Chondrocyte (in vitro differentiated cells): Measurements from ENCODE around the gene EVX2. TPM values are rescaled to one million over a fixed set of nuclear protein-coding genes. Genes with fewer than 3 reads are reported as not detected.

Source experiments
- DNase-seq: peaks from one replicate; pipeline ENCODE4 v3.0.0; 2021; ENCODE audit warnings: mixed read lengths, low spot score
- H3K27ac Mint-ChIP-seq: one replicate; pipeline ENCODE4 v1.8.0; 2021; ENCODE audit warnings: mild to moderate bottlenecking, moderate library complexity, mixed read lengths; ENCODE audit not compliant: unreplicated experiment
- H3K27me3 Mint-ChIP-seq: 2 replicates; pipeline ENCODE4 v1.8.0; 2021; ENCODE audit warnings: low read depth, mixed read lengths
- H3K36me3 Mint-ChIP-seq: 2 replicates; pipeline ENCODE4 v1.8.0; 2021; ENCODE audit warnings: low read depth, mixed read lengths
- H3K4me1 Mint-ChIP-seq: 2 replicates; pipeline ENCODE4 v1.8.0; 2021; ENCODE audit warnings: low read depth, mild to moderate bottlenecking, mixed read lengths
- H3K4me3 Mint-ChIP-seq: one replicate; pipeline ENCODE4 v1.8.0; 2021; ENCODE audit warnings: mild to moderate bottlenecking, moderate library complexity, mixed read lengths; ENCODE audit not compliant: unreplicated experiment
- H3K9me3 Mint-ChIP-seq: 2 replicates; pipeline ENCODE4 v1.8.0; 2021; ENCODE audit warnings: low read depth, mixed read lengths
- total RNA-seq: library from RNA; stranded (reverse); gene quantifications from 3 replicates; pipeline ENCODE4 v1.2.1, GENCODE V29; 2021
- TF ChIP-seq, protein P1 (sequence below): fragments of 200-600 bp; sonication (generic); IDR thresholded peaks from 2 replicates; pipeline ENCODE4 v1.5.0; 2021; ENCODE audit warnings: antibody characterized with exemption, mild to moderate bottlenecking, moderate library complexity

The EVX2 gene
- total RNA-seq, 1 donor from 2014 or later: not detected

DNA sequence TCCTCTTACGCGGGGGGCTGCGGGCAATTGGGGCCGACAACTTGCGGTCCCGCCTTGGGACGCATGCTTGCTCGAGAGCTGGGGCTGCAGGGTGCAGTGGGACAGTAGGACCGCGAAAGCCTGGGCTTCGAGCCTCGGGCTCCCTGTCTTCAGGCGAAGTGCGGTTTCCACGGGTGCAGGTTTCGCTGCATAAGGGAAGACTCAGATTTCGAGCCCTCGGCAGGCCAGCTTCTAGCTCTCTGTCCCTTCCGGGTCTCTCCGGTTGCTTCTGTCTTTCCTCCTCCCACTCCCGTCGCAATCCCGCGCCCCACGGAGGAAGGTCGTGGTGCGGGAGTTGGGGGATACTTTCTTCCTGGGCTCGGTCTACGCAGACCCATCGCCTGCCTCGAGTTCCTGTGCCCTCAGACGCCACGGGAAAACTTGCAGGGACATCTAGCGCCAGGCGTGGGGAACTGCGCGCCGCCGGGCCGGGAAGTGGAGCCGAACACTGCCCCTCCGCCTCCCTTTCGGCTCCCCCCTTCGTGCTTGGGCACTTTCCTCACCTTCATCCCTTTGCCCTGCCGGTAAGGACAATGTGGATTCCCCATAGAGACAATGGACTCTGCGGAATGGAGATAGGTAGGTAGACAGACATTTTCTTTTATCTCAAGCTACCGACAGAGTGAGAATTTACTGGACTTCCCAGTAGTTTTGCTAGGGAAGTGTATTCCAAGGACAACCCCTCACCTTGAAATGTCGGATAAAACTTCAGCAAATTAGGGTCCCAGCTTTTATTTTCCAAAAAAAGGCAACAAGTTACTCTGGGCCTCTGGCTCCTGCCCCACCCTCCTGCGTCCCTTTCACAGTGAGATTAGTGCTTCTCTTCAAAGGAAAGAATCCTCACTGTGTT is 4.5 kb upstream of the EVX2 start:
- H3K36me3 Mint-ChIP-seq: no peaks in the 10 kb centered on the region
- peak overlapping the region; percentile 75 for H3K4me3 Mint-ChIP-seq
- no peak for DNase-seq
- peaks cover 23% of the 10 kb centered on the region for H3K4me1 Mint-ChIP-seq
- no peak overlapping the region for H3K27ac Mint-ChIP-seq
- H3K27me3 Mint-ChIP-seq: peaks cover 86% of the 10 kb centered on the region
- no peaks in the 10 kb centered on the region for H3K9me3 Mint-ChIP-seq
- TF ChIP-seq, protein P1, sequence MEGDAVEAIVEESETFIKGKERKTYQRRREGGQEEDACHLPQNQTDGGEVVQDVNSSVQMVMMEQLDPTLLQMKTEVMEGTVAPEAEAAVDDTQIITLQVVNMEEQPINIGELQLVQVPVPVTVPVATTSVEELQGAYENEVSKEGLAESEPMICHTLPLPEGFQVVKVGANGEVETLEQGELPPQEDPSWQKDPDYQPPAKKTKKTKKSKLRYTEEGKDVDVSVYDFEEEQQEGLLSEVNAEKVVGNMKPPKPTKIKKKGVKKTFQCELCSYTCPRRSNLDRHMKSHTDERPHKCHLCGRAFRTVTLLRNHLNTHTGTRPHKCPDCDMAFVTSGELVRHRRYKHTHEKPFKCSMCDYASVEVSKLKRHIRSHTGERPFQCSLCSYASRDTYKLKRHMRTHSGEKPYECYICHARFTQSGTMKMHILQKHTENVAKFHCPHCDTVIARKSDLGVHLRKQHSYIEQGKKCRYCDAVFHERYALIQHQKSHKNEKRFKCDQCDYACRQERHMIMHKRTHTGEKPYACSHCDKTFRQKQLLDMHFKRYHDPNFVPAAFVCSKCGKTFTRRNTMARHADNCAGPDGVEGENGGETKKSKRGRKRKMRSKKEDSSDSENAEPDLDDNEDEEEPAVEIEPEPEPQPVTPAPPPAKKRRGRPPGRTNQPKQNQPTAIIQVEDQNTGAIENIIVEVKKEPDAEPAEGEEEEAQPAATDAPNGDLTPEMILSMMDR: peak; percentile 87

DNA sequence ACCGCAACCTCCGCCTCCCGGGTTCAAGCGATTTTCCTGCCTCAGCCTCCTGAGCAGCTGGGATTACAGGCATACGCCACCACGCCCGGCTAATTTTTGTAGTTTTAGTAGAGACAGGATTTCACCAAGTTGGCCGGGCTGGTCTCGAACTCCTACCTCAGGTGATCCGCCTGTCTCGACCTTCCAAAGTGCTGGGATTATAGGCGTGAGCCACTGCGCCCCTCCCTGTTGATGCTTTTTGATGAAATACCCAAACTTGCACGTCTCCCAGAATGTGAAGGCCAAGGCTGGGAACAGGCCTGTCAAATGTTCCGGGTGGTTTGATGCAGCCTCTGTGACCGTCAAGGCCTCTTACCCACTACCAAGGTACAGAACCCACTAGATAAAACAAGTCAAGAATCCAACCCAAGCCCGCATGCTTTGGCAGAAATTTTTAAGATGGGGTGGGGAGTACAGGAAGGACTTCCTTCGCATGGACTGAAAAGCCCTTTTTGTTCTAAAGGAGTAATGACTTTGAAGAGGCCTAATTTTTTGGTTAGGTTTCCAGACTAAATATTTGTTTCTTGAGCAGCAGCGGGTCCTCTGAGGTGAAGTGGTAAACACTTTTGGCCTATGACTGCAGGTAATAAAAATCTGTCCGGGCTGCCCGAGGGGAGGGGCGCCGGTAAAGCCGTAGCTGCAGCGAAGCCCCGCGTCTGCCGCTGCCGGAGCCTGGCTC is 3.7 kb upstream of the EVX2 start:
- Mint-ChIP-seq H3K4me1 (peaks cover 29% of the 10 kb centered on the region), H3K36me3 (no peaks in the 10 kb centered on the region), H3K27ac (no peak overlapping the region), H3K27me3 (peaks cover 92% of the 10 kb centered on the region), H3K4me3 (peak overlapping the region; percentile 75), H3K9me3 (no peaks in the 10 kb centered on the region)
- DNase-seq: no peak
- TF ChIP-seq, protein P1: no peak

GRCh38 chr2:176085861-176086771 is 2.4 kb upstream of the EVX2 start:
- no peak overlapping the region for H3K4me3 Mint-ChIP-seq
- peaks cover 23% of the 10 kb centered on the region for H3K4me1 Mint-ChIP-seq
- TF ChIP-seq, protein P1: peak; percentile 80
- DNase-seq: no peak
- no peaks in the 10 kb centered on the region for H3K9me3 Mint-ChIP-seq
- H3K27ac Mint-ChIP-seq: no peak overlapping the region
- H3K36me3 Mint-ChIP-seq: peaks cover under 1% of the 10 kb centered on the region
- H3K27me3 Mint-ChIP-seq: peaks cover 91% of the 10 kb centered on the region

DNA sequence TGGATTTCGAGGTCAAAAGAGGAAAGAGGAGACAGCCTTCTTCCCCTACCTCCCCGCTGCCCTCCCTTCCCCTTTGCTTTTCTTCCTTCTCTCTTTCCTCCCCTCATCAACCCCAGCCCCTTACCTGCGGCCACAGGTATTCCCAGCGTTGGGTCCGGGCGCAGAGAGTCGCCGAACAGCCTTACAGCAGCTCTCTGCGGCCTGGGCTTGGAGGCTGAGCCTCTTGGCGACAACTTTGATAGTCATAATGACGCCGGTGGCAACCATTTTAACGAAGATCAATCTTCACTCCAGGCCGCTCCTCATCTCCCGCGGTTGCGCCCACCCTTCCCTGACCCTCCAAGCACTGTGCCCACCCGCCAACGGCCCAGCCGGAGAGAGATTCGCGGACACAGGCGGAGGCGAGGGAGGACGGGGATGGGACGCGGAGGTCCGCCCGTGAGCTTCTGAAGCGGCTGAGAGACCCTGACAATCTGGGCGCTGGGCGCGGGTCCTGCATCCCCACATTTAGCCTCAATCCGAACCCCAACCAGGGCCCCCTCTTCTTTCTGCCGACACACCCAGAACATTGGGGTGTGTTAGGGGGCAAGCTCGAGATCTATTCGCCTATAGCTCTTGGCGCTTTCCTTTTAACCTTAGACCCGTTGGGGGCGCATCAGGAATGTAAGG is 1.5 kb upstream of the EVX2 start:
- no peak for DNase-seq
- H3K9me3 Mint-ChIP-seq: no peaks in the 10 kb centered on the region
- peaks cover 87% of the 10 kb centered on the region for H3K27me3 Mint-ChIP-seq
- TF ChIP-seq, protein P1: no peak
- peaks cover 27% of the 10 kb centered on the region for H3K4me1 Mint-ChIP-seq
- H3K27ac Mint-ChIP-seq: no peak overlapping the region
- H3K36me3 Mint-ChIP-seq: peaks cover 2% of the 10 kb centered on the region
- H3K4me3 Mint-ChIP-seq: no peak overlapping the region
